GM12878 (cell line): ENCODE results near the gene CYP3A4. TPM values are rescaled to one million over a fixed set of nuclear protein-coding genes. Genes with fewer than 3 reads are reported as not detected.

Experiments used
- ATAC-seq: fragments of 200-7000 bp; cut with Tn5 transposase; 3 replicates; pipeline ENCODE4 v1.9.1; 2020; ENCODE audit warnings: mild to moderate bottlenecking, moderate library complexity
- BruUV-seq: library from RNA; stranded (reverse); fragments of 400-500 nt; replicated peaks from 2 replicates; lab custom pipeline; 2021; lab: Mats Ljungman, UMichigan
- CTCF ChIA-PET: fragments of 300-600 bp; sonication (Branson Sonifier 250); formaldehyde crosslinking; extraction: SDS; loops from one replicate; lab custom pipeline; 2021; ENCODE audit warnings: inconsistent platforms; lab: Yijun Ruan, JAX
- POLR2A ChIA-PET: fragments of 350-600 bp; formaldehyde crosslinking; extraction: SDS; loops from one replicate; lab custom pipeline; 2021; ENCODE audit warnings: inconsistent platforms; lab: Charles Lee
- RAD21 ChIA-PET: fragments of 300-600 bp; sonication (Branson Sonifier 250); formaldehyde crosslinking; loops from one replicate; lab custom pipeline; 2023; ENCODE audit warnings: antibody characterized with exemption; ENCODE audit not compliant: unreplicated experiment; lab: Charles Lee
- SMC1A ChIA-PET: fragments of 300-600 bp; sonication (Branson Sonifier 250); formaldehyde crosslinking; loops from one replicate; lab custom pipeline; 2023; ENCODE audit not compliant: unreplicated experiment, uncharacterized antibody; lab: Charles Lee
- DNase-seq: peaks from one replicate; pipeline ENCODE4 v3.0.0-alpha.2; 2011; ENCODE audit warnings: low read depth, low spot score
- FAIRE-seq: peaks from 3 replicates; lab custom pipeline; 2011; peaks lifted over from hg19 to GRCh38; lab: Jason Lieb, UNC
- H2AFZ ChIP-seq: 2 replicates; pipeline ENCODE4 v1.6.0; 2011; ENCODE audit warnings: low read depth, low read length, control low read depth; ENCODE audit not compliant: control insufficient read depth
- H3K27ac ChIP-seq: 2 replicates; pipeline ENCODE4 v1.5.1; 2011; ENCODE audit warnings: control low read depth; ENCODE audit not compliant: control insufficient read depth, insufficient read depth
- H3K27me3 ChIP-seq, 2 experiments: replicated peaks in 1 of 2; 2 replicates each; pipeline versions ENCODE4 v1.6.0 to v1.6.1; 2011; ENCODE audit warnings: low read length in 1 of 2; ENCODE audit not compliant: control insufficient read depth in 2 of 2, insufficient read depth in 2 of 2
- H3K36me3 ChIP-seq, 2 experiments: 2 replicates each; pipeline ENCODE4 v1.5.1; 2011; ENCODE audit warnings: low read length in 1 of 2; ENCODE audit not compliant: control insufficient read depth in 2 of 2, insufficient read depth in 2 of 2
- H3K4me1 ChIP-seq: 2 replicates; pipeline ENCODE4 v1.6.1; 2011; ENCODE audit warnings: mild to moderate bottlenecking, low read length, moderate library complexity, mixed read lengths; ENCODE audit not compliant: control insufficient read depth, insufficient read depth
- H3K4me2 ChIP-seq: 2 replicates; pipeline ENCODE4 v1.6.0; 2011; ENCODE audit warnings: control low read depth; ENCODE audit not compliant: control insufficient read depth, insufficient read depth
- H3K4me3 ChIP-seq: fragments of 200-600 bp; sonication (generic); 2 replicates; pipeline ENCODE4 v1.5.1; 2016
- H3K79me2 ChIP-seq: 2 replicates; pipeline ENCODE4 v1.6.0; 2011; ENCODE audit warnings: low read length; ENCODE audit not compliant: control insufficient read depth, insufficient read depth
- H3K9ac ChIP-seq: 2 replicates; pipeline ENCODE4 v1.8.0; 2011; ENCODE audit warnings: low read length, control low read depth, mixed read lengths; ENCODE audit not compliant: control insufficient read depth, insufficient read depth
- H3K9me3 ChIP-seq: replicated peaks from 3 replicates; pipeline ENCODE4 v1.5.1; 2011; ENCODE audit warnings: mild to moderate bottlenecking, low read length; ENCODE audit not compliant: control insufficient read depth, insufficient read depth
- H4K20me1 ChIP-seq: 2 replicates; pipeline ENCODE4 v1.6.0; 2011; ENCODE audit not compliant: control insufficient read depth, insufficient read depth
- ASH2L ChIP-seq: fragments of 300-600, 200-600 bp; sonication (generic); IDR thresholded peaks from 2 replicates; pipeline ENCODE4 v1.6.1; 2017; ENCODE audit warnings: low read depth, mild to moderate bottlenecking, borderline replicate concordance
- BMI1 ChIP-seq: fragments of 450-650 bp; IDR thresholded peaks from 2 replicates; pipeline ENCODE4 v1.6.1; 2016; ENCODE audit warnings: mild to moderate bottlenecking, moderate library complexity, borderline replicate concordance
- DPF2 ChIP-seq: fragments of 450-650 bp; IDR thresholded peaks from 2 replicates; pipeline ENCODE4 v1.6.1; 2017; ENCODE audit warnings: mild to moderate bottlenecking
- IKZF2 ChIP-seq, 2 experiments: fragments of 450-650 bp; IDR thresholded peaks; 2 replicates each; pipeline ENCODE4 v1.6.1; 2017; ENCODE audit warnings: mild to moderate bottlenecking in 2 of 2, moderate library complexity in 2 of 2
- KLF5 ChIP-seq: fragments of 450-650 bp; IDR thresholded peaks from 2 replicates; pipeline ENCODE4 v1.6.1; 2014; ENCODE audit warnings: mild to moderate bottlenecking; ENCODE audit not compliant: partially characterized antibody
- POLR2AphosphoS2 ChIP-seq: IDR thresholded peaks from 2 replicates; pipeline ENCODE4 v1.6.1; 2011; ENCODE audit warnings: low read depth, mild to moderate bottlenecking, low read length, improper control_type of control experiment, moderate library complexity
- POU2F2 ChIP-seq: IDR thresholded peaks from 3 replicates; pipeline ENCODE4 v1.6.1; 2011; ENCODE audit warnings: low read depth, mild to moderate bottlenecking, low read length, borderline replicate concordance
- YY1 ChIP-seq: IDR thresholded peaks from 2 replicates; pipeline ENCODE4 v1.6.1; 2011; ENCODE audit warnings: low read depth, mild to moderate bottlenecking, low read length
- WGBS: methylation state at CpG from one replicate; pipeline ENCODE4 v1.1.6; 2016; ENCODE audit warnings: low lambda C conversion rate; ENCODE audit not compliant: insufficient replicate concordance, insufficient coverage; ENCODE audit errors: missing lambda C conversion rate; 5-methylcytosine and 5-hydroxymethylcytosine counted together
- in situ Hi-C: fragments of 300-500 bp; cut with MboI; formaldehyde crosslinking; loops from 9 replicates; pipeline ENCODE4 v1.14.3; 2018; ENCODE audit warnings: mixed read lengths
- intact Hi-C: fragments of 100-400 bp; cut with micrococcal nuclease; formaldehyde crosslinking; loops from one replicate; pipeline ENCODE4 v1.14.2; 2022; ENCODE audit not compliant: unreplicated experiment
- polyA plus RNA-seq, 11 experiments: library from polyadenylated mRNA; depleted of rRNA in 4 of 11; unstranded in 6 of 11; stranded (reverse) in 5 of 11; fragments of >200 nt; fragmentation: Nextera tagmentation in 4 of 11; fragmentation: Illumina TruSeq in 1 of 11; extraction: Ambion mirVana in 4 of 11; extraction: Trizol in 1 of 11; gene quantifications; 1 replicate in 1 of 11; 2 replicates in 10 of 11; pipeline versions ENCODE4 v1.2.1 to v1.2.3, GENCODE V29; 2011 to 2016; ENCODE audit warnings: inconsistent platforms in 2 of 11, missing spikeins in 2 of 11, low read depth in 1 of 11
- total RNA-seq, 4 experiments: library from RNA; depleted of rRNA in 3 of 4; stranded (reverse); fragments of >200 nt in 3 of 4; fragmentation: Illumina TruSeq in 1 of 4; extraction: Trizol in 1 of 4; gene quantifications; 2 replicates each; pipeline versions ENCODE4 v1.2.1 to v1.2.3, GENCODE V29; 2013 to 2021
- TF ChIP-seq, protein P1 (sequence below): IDR thresholded peaks from 2 replicates; pipeline ENCODE4 v1.6.1; 2012; ENCODE audit warnings: low read depth, low read length, improper control_type of control experiment
- TF ChIP-seq, protein P2 (sequence below): fragments of 450-650 bp; IDR thresholded peaks from 2 replicates; pipeline ENCODE4 v1.6.1; 2017; ENCODE audit warnings: mild to moderate bottlenecking, moderate library complexity
- TF ChIP-seq, protein P3 (sequence below): fragments of 450-650 bp; formaldehyde crosslinking; IDR thresholded peaks from 2 replicates; pipeline ENCODE4 v1.4.0; 2020; ENCODE audit warnings: mild to moderate bottlenecking, moderate library complexity
- TF ChIP-seq, protein P4 (sequence below): fragments of 450-650 bp; formaldehyde crosslinking; IDR thresholded peaks from 2 replicates; pipeline ENCODE4 v1.4.0; 2022; ENCODE audit warnings: mild to moderate bottlenecking, moderate library complexity

Gene CYP3A4
- total and polyA plus RNA-seq, 10 of the 15 experiments (the other 5 are each of a cell fraction or from before 2014, with no cell fraction given), result 0.02 to 0.21 (median 0.04) TPM; not detected in 7

DNA sequence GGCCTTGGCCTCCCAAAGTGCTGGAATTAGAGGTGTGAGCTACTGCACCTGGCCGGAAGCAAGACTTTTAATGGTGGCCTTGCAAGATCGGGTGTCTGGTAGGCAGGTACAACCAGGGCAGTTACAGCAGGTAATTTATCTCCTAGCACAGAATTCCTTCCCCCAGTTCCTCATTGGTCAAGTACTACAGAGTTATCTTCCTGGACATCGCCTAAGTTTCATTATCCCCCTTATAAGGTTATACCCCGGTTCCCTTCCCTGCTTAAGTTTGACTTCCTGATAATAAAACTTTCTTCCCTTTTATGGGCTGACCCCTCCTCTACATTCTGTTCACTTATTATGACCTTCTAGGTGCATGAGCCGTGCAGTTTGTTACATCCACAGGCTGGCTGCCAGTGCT is 24.8 kb upstream of the CYP3A4 start:
- Histone ChIP-seq H3K79me2 (no peaks in the 10 kb centered on the region), H3K9ac (no peak overlapping the region), H4K20me1 (no peaks in the 10 kb centered on the region), H3K4me3 (no peak overlapping the region), H2AFZ (no peak overlapping the region), H3K27me3 (no peaks in the 10 kb centered on the region), H3K9me3 (no peaks in the 10 kb centered on the region), H3K36me3 (no peaks in the 10 kb centered on the region), H3K4me1 (no peaks in the 10 kb centered on the region), H3K4me2 (no peak overlapping the region), H3K27ac (no peak overlapping the region)
- in situ Hi-C loops, result no loop called here
- ChIA-PET CTCF (no interaction called here), SMC1A (no interaction called here), RAD21 (no interaction called here), POLR2A (no interaction called here)
- FAIRE-seq (no peak), DNase-seq (no peak), ATAC-seq (no peak)
- no peak for TF ChIP-seq YY1
- TF ChIP-seq, protein P1, sequence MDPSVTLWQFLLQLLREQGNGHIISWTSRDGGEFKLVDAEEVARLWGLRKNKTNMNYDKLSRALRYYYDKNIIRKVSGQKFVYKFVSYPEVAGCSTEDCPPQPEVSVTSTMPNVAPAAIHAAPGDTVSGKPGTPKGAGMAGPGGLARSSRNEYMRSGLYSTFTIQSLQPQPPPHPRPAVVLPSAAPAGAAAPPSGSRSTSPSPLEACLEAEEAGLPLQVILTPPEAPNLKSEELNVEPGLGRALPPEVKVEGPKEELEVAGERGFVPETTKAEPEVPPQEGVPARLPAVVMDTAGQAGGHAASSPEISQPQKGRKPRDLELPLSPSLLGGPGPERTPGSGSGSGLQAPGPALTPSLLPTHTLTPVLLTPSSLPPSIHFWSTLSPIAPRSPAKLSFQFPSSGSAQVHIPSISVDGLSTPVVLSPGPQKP, result no peak
- no peak for TF ChIP-seq KLF5
- TF ChIP-seq POU2F2, result no peak
- TF ChIP-seq IKZF2 (IDR thresholded peaks at IDR 0.05), result no peak
- no peak for TF ChIP-seq POLR2AphosphoS2
- TF ChIP-seq, protein P2, sequence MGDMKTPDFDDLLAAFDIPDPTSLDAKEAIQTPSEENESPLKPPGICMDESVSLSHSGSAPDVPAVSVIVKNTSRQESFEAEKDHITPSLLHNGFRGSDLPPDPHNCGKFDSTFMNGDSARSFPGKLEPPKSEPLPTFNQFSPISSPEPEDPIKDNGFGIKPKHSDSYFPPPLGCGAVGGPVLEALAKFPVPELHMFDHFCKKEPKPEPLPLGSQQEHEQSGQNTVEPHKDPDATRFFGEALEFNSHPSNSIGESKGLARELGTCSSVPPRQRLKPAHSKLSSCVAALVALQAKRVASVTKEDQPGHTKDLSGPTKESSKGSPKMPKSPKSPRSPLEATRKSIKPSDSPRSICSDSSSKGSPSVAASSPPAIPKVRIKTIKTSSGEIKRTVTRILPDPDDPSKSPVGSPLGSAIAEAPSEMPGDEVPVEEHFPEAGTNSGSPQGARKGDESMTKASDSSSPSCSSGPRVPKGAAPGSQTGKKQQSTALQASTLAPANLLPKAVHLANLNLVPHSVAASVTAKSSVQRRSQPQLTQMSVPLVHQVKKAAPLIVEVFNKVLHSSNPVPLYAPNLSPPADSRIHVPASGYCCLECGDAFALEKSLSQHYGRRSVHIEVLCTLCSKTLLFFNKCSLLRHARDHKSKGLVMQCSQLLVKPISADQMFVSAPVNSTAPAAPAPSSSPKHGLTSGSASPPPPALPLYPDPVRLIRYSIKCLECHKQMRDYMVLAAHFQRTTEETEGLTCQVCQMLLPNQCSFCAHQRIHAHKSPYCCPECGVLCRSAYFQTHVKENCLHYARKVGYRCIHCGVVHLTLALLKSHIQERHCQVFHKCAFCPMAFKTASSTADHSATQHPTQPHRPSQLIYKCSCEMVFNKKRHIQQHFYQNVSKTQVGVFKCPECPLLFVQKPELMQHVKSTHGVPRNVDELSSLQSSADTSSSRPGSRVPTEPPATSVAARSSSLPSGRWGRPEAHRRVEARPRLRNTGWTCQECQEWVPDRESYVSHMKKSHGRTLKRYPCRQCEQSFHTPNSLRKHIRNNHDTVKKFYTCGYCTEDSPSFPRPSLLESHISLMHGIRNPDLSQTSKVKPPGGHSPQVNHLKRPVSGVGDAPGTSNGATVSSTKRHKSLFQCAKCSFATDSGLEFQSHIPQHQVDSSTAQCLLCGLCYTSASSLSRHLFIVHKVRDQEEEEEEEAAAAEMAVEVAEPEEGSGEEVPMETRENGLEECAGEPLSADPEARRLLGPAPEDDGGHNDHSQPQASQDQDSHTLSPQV, result no peak
- no peak for TF ChIP-seq ASH2L
- TF ChIP-seq, protein P3, sequence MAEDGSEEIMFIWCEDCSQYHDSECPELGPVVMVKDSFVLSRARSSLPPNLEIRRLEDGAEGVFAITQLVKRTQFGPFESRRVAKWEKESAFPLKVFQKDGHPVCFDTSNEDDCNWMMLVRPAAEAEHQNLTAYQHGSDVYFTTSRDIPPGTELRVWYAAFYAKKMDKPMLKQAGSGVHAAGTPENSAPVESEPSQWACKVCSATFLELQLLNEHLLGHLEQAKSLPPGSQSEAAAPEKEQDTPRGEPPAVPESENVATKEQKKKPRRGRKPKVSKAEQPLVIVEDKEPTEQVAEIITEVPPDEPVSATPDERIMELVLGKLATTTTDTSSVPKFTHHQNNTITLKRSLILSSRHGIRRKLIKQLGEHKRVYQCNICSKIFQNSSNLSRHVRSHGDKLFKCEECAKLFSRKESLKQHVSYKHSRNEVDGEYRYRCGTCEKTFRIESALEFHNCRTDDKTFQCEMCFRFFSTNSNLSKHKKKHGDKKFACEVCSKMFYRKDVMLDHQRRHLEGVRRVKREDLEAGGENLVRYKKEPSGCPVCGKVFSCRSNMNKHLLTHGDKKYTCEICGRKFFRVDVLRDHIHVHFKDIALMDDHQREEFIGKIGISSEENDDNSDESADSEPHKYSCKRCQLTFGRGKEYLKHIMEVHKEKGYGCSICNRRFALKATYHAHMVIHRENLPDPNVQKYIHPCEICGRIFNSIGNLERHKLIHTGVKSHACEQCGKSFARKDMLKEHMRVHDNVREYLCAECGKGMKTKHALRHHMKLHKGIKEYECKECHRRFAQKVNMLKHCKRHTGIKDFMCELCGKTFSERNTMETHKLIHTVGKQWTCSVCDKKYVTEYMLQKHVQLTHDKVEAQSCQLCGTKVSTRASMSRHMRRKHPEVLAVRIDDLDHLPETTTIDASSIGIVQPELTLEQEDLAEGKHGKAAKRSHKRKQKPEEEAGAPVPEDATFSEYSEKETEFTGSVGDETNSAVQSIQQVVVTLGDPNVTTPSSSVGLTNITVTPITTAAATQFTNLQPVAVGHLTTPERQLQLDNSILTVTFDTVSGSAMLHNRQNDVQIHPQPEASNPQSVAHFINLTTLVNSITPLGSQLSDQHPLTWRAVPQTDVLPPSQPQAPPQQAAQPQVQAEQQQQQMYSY (CRISPR knock-in tag), result no peak
- no peak for TF ChIP-seq BMI1
- TF ChIP-seq, protein P4, sequence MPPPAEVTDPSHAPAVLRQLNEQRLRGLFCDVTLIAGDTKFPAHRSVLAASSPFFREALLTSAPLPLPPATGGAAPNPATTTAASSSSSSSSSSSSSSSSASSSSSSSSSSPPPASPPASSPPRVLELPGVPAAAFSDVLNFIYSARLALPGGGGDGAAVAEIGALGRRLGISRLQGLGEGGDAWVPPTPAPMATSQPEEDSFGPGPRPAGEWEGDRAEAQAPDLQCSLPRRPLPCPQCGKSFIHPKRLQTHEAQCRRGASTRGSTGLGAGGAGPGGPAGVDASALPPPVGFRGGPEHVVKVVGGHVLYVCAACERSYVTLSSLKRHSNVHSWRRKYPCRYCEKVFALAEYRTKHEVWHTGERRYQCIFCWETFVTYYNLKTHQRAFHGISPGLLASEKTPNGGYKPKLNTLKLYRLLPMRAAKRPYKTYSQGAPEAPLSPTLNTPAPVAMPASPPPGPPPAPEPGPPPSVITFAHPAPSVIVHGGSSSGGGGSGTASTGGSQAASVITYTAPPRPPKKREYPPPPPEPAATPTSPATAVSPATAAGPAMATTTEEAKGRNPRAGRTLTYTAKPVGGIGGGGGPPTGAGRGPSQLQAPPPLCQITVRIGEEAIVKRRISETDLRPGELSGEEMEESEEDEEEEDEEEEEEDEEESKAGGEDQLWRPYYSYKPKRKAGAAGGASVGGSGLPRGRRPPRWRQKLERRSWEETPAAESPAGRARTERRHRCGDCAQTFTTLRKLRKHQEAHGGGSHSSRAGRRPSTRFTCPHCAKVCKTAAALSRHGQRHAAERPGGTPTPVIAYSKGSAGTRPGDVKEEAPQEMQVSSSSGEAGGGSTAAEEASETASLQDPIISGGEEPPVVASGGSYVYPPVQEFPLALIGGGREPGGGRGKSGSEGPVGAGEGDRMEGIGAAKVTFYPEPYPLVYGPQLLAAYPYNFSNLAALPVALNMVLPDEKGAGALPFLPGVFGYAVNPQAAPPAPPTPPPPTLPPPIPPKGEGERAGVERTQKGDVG (CRISPR knock-in tag), result no peak
- no peak for TF ChIP-seq DPF2
- 48% methylated on average over 5 of the region's 5 CpGs for WGBS
- intact Hi-C loops, result no loop called here
- no TSS peak for BruUV-seq
